ENCODE measurements around the gene BRD7.

DNA sequence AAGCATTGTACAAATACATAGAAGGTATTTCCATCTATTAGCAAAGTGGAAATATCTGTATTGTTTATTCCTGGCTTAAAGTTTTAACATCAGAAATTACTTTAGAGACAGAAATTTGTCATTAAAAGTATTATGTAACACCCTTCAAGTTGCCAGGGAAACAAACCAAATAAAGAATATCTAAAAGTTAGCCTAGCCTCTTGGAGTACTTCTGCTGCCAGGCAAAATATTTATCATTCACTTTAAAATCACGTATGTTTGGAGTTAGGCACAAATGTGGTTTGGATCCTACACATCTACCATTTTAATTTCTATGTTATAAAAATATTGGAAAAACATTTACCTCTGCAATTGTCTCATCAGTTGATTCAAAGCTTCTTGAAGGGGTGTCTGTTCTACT, 14.7 kb downstream of the BRD7 start:
- TF ChIP-seq, protein P1, sequence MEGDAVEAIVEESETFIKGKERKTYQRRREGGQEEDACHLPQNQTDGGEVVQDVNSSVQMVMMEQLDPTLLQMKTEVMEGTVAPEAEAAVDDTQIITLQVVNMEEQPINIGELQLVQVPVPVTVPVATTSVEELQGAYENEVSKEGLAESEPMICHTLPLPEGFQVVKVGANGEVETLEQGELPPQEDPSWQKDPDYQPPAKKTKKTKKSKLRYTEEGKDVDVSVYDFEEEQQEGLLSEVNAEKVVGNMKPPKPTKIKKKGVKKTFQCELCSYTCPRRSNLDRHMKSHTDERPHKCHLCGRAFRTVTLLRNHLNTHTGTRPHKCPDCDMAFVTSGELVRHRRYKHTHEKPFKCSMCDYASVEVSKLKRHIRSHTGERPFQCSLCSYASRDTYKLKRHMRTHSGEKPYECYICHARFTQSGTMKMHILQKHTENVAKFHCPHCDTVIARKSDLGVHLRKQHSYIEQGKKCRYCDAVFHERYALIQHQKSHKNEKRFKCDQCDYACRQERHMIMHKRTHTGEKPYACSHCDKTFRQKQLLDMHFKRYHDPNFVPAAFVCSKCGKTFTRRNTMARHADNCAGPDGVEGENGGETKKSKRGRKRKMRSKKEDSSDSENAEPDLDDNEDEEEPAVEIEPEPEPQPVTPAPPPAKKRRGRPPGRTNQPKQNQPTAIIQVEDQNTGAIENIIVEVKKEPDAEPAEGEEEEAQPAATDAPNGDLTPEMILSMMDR (tag by site-specific recombination; IDR thresholded peaks at IDR 0.05), result no peak
- TF ChIP-seq FEZF1 (tag by site-specific recombination; IDR thresholded peaks at IDR 0.05), result no peak
- TF ChIP-seq, protein P2, sequence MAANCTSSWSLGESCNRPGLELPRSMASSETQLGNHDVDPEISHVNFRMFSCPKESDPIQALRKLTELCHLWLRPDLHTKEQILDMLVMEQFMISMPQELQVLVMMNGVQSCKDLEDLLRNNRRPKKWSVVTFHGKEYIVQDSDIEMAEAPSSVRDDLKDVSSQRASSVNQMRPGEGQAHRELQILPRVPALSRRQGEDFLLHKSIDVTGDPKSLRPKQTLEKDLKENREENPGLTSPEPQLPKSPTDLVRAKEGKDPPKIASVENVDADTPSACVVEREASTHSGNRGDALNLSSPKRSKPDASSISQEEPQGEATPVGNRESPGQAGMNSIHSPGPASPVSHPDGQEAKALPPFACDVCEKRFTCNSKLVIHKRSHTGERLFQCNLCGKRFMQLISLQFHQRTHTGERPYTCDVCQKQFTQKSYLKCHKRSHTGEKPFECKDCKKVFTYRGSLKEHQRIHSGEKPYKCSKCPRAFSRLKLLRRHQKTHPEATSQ (tag by site-specific recombination; IDR thresholded peaks at IDR 0.05), result no peak

Data from HEK293 (cell line).